Activated CD4-positive, alpha-beta T cell treated with anti-CD3 and anti-CD28 coated beads, Interleukin-2, Interleukin-6, amounts not matched to agents 100 ng/mL and 50 ng/mL, durations not matched to agents 16 hours and 8 hours (primary cell): ENCODE data around the gene PLA1A.
A peak's percentile ranks its signal among the peaks of the same experiment; 100 is the strongest.

Experiments used
- DNase-seq: peaks from one replicate; pipeline ENCODE4 v3.0.0-alpha.2; 2020

The PLA1A gene

DNA sequence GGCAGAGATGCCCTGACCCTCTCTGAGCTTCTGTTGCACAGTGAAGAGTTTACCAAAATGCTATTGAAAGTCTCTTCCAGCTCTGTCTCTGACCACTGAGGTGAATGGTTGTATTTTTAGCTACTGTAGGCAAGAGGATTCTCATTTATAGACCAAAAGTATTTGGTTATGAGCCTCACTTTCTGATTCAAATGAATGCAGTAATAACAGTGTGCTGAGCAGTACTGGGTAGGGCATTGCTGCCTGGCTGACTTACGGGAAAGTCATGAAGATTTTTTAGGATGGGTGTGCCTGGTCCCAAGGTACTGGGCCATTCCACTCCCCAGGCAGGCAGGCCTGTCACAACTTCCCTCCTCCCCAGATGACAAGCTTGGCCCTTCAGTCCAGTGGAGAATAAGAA lies 15.5 kb downstream of the PLA1A start:
- no peak for DNase-seq

DNA sequence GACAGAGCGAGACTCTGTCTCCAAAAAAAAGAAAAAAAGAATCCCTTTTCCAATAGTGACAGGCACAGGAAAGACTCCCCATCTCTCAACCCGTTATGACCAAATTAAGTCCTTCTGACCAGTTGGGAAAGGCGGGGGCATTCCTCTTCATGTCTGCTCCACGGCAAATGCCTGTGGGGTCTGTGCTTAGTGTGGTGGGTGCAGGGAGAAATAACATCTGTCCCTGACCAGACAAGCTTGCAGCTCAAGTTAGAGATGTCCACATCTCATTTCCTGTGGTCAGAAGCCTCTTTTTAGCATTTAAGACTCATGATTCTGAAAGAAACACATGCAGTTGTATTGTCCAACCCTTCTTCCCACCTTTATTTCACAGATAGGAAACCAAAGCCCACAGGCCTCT lies 16.2 kb downstream of the PLA1A start:
- DNase-seq = no peak

DNA sequence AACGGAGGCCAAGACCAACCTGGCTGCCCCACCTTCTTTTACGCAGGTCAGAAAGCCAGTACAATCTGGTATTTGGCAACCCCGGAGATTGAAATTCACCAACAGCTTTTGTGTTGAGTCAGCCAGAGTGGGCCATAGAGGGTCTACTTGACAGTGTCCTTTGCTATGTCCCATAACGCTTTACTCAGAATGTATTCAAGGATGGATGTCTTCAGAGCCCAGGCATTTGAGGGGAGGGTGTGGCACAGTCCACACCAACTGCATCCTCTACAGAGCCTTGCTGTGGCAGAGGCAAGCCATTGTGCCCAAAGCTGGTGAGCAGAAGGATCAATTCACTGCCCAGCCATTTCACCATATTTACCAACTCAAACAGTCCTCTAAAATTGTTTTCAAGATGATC lies 18.4 kb downstream of the PLA1A start:
- DNase-seq = no peak

DNA sequence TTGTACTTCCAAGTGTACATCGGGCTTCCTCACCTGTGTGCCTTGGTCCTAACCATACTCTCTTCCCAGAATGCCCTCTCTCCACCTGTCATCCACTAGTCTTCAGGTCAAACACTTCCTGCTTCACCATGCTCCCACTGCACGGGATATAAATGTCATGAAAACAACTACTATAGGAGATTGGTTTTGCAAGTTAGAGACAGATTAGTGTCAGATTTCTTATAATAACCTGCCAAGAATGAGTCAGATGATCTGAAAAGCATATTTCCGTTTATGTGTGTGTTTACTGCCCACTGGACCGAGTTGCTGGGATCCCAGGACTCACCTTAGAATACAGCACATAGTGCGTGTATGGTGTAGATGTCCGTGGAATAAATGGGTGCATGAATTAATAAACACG lies 21.4 kb downstream of the PLA1A start:
- no peak for DNase-seq

DNA sequence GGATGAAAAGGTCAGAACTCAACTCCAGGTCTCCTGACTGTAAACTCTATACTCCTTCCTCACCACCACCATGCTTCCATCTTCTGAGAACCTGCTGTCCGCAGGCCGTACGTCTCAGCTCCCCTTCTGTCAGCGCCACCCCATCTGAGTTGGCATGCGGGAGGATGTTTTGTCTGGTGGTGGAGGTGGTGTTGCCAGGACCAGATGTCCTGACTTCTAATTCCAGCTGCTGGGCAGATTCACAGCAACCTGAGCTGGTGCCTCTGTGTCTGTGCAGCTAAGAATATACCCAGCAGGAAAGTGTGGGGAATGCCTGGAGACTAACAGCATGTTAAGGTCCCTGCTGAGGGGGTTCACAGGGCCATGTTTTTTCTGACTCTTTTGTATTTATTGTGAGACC lies 23.2 kb downstream of the PLA1A start:
- no peak for DNase-seq

- DNase-seq = no peak
These were observed 26.5 kb downstream of the PLA1A start for GRCh38 chr3:119624002-119624720.

DNA sequence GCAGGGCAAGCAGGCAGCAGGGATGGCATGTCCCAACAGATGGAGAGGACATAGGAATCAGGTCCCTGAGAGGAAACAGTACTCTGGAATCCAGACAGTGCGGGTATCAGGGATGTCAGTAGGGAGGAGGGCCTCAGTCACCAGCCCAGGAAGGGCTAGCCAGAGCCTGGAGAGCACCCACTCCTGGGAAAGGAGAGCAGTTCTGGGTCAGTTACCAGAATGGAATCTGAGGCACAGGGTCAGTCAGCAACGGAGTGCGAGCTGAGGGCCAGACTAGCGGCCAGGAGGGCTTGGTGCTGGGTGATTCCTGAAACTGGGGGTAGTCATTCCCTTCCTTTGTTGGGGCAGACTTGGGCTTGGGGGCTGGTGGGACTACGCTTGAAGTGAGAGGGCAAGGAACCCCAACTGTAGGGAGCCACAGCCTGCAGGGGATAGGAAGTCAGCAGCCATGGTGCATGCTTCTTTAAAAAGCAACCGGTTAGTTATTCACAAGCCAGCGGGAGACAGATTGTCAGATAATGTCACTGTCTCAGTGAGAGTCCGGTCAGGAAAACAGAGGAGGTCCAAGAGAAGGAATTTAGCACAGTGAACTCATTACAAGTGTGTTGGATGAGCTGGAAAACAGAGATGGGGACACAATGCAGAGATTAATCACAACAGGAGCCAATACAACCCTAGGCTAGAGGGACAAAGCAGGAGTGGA lies 27.9 kb downstream of the PLA1A start:
- DNase-seq = no peak

GRCh38 chr3:119626196-119626595 lies 28.5 kb downstream of the PLA1A start:
- no peak for DNase-seq

DNA sequence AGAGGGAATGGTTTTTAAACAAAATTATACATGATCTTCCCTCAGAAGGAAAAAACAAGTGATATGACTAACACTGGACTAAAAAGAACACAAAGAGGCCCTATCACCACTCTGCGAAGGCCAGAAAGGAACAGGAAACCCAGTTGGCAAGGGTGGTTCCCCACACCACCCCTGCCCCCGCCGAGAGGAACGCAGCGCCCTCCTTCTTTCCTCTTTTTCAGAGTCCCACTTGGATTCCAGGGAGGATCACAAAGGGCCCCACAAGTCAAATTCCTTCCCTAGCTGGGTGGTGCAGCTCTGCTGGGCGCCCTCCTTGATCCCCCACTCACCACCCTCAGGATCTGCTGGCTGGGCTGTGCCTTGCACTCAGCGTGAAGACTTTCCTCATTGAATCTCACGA lies 29.8 kb downstream of the PLA1A start:
- DNase-seq = peak; percentile 60

GRCh38 chr3:119628390-119628789 lies 30.7 kb downstream of the PLA1A start:
- peak; percentile 61 for DNase-seq

DNA sequence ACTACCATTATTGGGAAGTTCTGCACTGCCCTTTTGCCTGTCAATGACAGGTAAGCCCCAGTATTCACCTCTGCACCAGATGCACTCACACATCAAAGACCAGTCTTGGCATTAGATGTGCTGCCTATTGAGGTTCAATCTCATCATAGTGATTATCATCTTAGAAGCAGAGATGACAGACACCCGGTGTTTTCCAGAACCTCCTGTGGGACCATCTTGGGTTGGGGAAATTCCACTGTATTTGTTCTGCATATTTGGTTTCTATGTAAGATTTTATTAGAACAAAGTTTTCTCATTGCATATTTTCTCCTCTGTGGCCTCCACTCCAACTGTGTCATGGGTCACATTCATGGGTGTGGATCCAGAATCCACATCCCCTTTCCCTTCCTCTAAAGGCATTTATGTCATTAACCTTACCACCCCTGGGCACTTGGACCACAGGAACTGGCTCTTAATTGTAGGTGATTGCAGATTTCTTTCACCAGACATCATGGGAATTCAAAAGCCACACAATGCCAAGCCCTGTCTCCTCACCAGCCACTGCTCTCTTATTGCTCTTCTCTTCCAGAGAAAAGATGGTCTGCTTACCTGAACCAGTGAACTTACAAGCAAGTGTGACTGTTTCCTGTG lies 31.2 kb downstream of the PLA1A start:
- no peak for DNase-seq

DNA sequence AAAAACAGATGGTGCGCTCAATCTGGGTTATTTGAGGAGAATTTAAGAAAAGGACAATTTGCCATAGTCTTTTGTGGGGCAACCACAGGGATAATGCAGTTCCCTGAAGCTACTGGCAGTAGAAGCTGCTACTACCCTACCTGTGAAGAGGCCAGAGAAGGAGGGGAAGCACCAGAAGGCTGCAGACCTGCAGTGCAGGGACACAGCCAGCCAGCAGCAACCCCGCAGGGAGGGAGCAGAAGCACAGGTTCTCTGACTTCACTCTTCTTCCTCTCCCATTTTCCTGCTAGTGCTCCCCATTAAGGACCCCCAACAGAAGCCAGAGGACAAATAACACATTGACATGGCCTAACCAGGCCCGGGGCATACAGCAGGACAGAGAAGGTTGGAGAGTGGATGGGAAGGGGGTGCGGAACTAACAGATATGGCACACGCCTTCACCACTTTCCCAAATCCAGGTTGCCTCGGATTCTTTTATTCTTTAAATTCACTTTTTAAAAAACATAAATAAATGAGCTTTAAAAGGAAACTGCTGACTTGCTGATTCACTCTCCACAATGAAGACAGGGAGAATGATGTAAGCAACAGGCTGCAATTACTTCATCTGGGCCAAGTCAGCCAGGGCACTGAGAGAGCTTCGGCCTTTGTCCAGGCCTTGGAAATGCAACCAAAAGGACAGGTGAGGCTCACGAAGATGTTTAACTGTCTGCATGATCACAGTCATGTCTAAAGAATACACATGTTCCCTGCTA lies 32.6 kb downstream of the PLA1A start:
- DNase-seq = peak; percentile 31

DNA sequence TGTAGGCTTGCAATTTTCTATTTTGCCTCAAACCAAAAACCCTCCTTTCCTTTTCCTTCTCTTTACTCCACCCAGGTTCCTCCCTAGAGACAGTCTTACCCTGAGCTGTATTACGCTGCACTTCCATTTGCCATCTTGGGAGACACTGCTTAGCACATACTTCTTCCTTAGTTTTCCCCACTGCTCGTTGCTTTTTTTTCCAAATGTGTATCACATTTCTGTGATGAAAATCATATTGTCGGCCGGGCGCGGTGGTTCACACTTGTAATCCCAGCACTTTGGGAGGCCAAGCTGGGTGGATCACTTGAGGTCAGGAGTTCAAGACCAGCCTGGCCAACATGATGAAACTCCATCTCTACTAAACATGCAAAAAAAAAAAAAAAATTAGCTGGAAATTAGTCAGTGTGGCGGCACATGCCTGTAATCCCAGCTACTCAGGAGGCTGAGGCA lies 33.2 kb downstream of the PLA1A start:
- no peak for DNase-seq

GRCh38 chr3:119631516-119631915 lies 33.8 kb downstream of the PLA1A start:
- DNase-seq = no peak

- no peak for DNase-seq
These were observed 34.5 kb downstream of the PLA1A start for GRCh38 chr3:119632216-119632615.

GRCh38 chr3:119632829-119633228 lies 35.1 kb downstream of the PLA1A start:
- no peak for DNase-seq

DNA sequence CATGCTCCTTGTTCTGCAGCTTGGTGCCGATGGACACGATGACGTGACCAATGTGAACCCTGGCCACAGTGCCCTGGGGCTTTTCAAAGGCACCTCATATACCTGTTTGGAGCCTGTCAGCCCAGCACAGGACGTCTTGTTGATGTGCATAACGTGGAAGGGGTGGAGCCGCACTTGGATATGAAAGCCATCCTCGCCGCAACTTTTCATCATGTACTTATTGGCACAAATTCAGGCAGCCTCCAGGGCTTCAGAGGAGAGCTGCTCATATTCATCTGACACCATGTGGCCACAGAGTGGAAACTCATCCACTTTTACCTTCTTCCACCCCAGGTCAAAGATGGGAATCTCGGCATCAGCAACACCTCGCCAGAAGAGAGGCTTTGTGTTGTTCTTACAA lies 38.0 kb downstream of the PLA1A start:
- DNase-seq = no peak

GRCh38 chr3:119636249-119636648 lies 38.6 kb downstream of the PLA1A start:
- no peak for DNase-seq

DNA sequence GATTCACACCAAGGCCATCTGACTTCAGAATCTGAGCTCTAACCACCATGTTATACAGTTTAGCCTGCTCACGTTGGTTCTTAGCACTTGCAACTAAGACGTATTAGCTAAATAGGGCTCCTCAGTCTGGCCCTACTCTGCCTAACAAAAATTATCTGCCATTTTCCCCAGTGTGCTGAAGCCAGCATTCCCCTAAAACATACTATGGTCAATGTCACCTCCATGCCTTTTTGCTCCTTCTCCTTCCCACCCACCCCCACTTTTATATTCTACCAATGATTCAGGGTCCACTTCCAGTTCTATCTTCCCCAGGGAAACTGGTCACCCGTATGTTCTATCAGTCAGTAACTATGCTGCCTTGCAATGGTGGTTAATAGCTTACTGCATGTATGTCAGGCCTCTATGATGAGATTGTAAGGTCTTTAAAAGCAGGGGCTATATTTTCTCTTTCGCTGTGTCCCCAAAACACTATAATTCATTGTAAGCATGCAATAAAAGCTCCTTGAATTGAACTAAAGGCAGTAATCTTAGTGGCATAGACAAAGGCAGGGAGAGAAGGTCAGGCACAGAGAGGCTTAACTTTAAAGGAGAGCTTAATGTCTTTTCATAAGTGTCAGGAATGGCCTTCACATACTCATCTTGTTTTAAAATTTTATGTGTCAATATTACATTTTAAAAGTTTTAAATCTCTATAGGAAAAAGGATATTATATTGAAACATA lies 39.4 kb downstream of the PLA1A start:
- DNase-seq = no peak

- DNase-seq = peak; percentile 68
These were observed 40.2 kb downstream of the PLA1A start for GRCh38 chr3:119637679-119638477.

DNA sequence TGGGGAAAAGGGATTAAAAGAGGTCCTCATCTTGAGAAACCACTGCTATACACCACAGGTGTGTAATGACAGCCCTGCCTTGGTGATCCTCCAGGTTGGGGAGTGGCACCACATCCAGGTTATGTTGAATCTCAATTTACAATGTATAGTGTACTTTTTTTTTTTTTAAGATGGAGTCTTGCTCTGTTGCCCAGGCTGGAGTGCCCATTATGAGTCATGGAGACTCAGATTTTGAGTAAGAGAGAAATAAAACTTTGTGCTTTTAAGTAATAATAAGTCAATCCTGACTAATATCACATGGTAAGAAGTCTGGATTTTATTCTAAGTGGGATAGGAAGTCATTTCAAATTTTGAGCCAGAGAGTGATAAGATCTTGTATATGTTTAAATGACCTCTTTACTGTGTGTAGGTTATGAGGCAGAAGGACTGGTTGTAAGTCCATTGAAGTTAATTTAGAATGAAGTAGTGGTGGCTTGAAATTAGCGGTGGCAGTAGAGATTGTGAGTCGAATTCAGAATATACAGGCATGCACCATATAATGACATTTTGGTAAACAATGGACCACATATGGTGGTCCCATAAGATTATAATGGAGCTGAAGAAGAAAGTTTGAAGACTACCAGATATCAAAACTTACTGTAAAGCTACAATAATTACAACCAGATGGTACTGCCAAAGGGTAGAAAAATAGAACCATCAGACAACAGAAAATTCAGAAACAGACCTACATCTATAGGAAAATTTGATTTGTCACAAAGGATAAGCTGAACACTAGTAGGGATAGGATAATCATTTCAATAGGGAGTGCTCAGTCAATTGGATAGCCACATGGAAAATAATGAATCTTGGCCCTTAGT lies 42.0 kb downstream of the PLA1A start:
- peak; percentile 74 for DNase-seq
